Tibial nerve (tissue), 4 donors: ENCODE data around the gene ADCY2. TPM values are rescaled to one million over a fixed set of nuclear protein-coding genes. Genes with fewer than 3 reads are reported as not detected.

Experiments used
- DNase-seq, 2 donors: peaks; one replicate each; pipeline ENCODE4 v3.0.0-alpha.2; 2019; ENCODE audit warnings: low spot score in 2 of 2
- H3K27ac ChIP-seq, 4 donors: fragments of 200-600 bp; sonication (generic) in 3 of 4; one replicate each; pipeline ENCODE4 v1.5.1; 2017 to 2019; ENCODE audit warnings: mild to moderate bottlenecking in 1 of 4
- H3K27me3 ChIP-seq, 2 donors: fragments of 200-600 bp; sonication (generic) in 1 of 2; one replicate each; pipeline versions ENCODE4 v1.5.1 to v1.6.0; 2017 to 2019
- H3K36me3 ChIP-seq, 3 donors: fragments of 200-600 bp; sonication (generic); one replicate each; pipeline ENCODE4 v1.5.1; 2018 to 2019
- H3K4me1 ChIP-seq, 4 donors: fragments of 200-600 bp; sonication (generic) in 3 of 4; one replicate each; pipeline ENCODE4 v1.5.1; 2017 to 2019
- H3K4me3 ChIP-seq, 4 donors: fragments of 200-600 bp; sonication (generic) in 3 of 4; one replicate each; pipeline ENCODE4 v1.5.1; 2017 to 2019; ENCODE audit warnings: mild to moderate bottlenecking in 1 of 4, moderate library complexity in 1 of 4
- H3K9me3 ChIP-seq, 4 donors: fragments of 200-600 bp; sonication (generic) in 3 of 4; one replicate each; pipeline ENCODE4 v1.5.1; 2017 to 2019
- CTCF ChIP-seq, 5 experiments: fragments of 200-600 bp in 3 of 5; fragments of 450-650 bp in 2 of 5; sonication (generic) in 3 of 5; IDR thresholded peaks; one replicate each; pipeline ENCODE4 v1.5.1; 2016 to 2019; ENCODE audit warnings: antibody characterized with exemption in 5 of 5, mild to moderate bottlenecking in 3 of 5, moderate library complexity in 2 of 5
- EP300 ChIP-seq, 2 donors: sonication (generic); formaldehyde crosslinking; IDR thresholded peaks; one replicate each; pipeline ENCODE4 v1.6.1; 2017; ENCODE audit warnings: antibody characterized with exemption in 2 of 2, mild to moderate bottlenecking in 1 of 2
- POLR2A ChIP-seq, 2 donors: fragments of 450-650 bp; IDR thresholded peaks; one replicate each; pipeline ENCODE4 v1.6.1; 2017; ENCODE audit warnings: antibody characterized with exemption in 2 of 2, mild to moderate bottlenecking in 2 of 2, moderate library complexity in 2 of 2
- WGBS, 2 donors: methylation state at CpG; one replicate each; pipeline ENCODE4 v1.1.5; 2018; 5-methylcytosine and 5-hydroxymethylcytosine counted together
- total RNA-seq, 4 donors: library from RNA; depleted of rRNA; stranded (reverse); fragments of >200 nt; gene quantifications; one replicate each; pipeline ENCODE4 v1.1.0, GENCODE V29; 2016

ADCY2 gene
- total RNA-seq = 10 to 100 TPM in 2 of 4 donors, 1 to 10 TPM in 2; 4.2 to 11.8 (median 10.0) TPM

- 1 to 3% methylated on average over 5 to 64 of the region's 121 CpGs for WGBS, 2 donors
- no peak for DNase-seq
- Histone ChIP-seq H3K4me3 (peak within 1 kb of the TSS; percentile 38 to 67 (median 44)), H3K9me3 (no peaks in the 10 kb centered on the region), H3K27me3 (peaks cover 0 to 15% of the 10 kb centered on the region in 2 donors), H3K27ac (peak within 1 kb of the TSS in 2 of 4 donors; percentile 73 to 79), H3K36me3 (no peaks in the 10 kb centered on the region), H3K4me1 (peaks cover 0 to 33% (median 0%) of the 10 kb centered on the region in 4 donors)
- no peak for TF ChIP-seq CTCF (IDR thresholded peaks at IDR 0.05)
- TF ChIP-seq POLR2A (IDR thresholded peaks at IDR 0.05) = no peak
- TF ChIP-seq EP300 (IDR thresholded peaks at IDR 0.05) = no peak
These were observed at the start of gene ADCY2 for GRCh38 chr5:7395947-7396712. Gene ADCY2, plus strand, starts transcription at chr5:7396138. Its CDS starts 159 bp downstream, at chr5:7396297.

- H3K27me3 ChIP-seq = no peaks in the 10 kb centered on the region
- 76 to 79% methylated on average over 6 of the region's 6 CpGs for WGBS, 2 donors
These were observed 48.6 kb upstream of the ADCY2 start for GRCh38 chr5:7347377-7347776.

GRCh38 chr5:7348168-7348854 is 47.6 kb upstream of the ADCY2 start:
- WGBS, 2 donors = 23 to 29% methylated on average over 8 of the region's 8 CpGs
- Histone ChIP-seq H3K27ac (no peak overlapping the region), H3K36me3 (no peaks in the 10 kb centered on the region), H3K4me3 (no peak overlapping the region), H3K4me1 (no peaks in the 10 kb centered on the region), H3K9me3 (peaks cover 0 to 5% (median 0%) of the 10 kb centered on the region in 4 donors), H3K27me3 (no peaks in the 10 kb centered on the region)
- DNase-seq = no peak
- TF ChIP-seq CTCF (IDR thresholded peaks at IDR 0.05) (no peak), EP300 (IDR thresholded peaks at IDR 0.05) (no peak), POLR2A (IDR thresholded peaks at IDR 0.05) (no peak)

More at GRCh38 chr5:7347377-7347776, 48.6 kb upstream of the ADCY2 start:
- Histone ChIP-seq H3K9me3 (peaks cover 0 to 11% (median 0%) of the 10 kb centered on the region in 4 donors), H3K4me1 (no peaks in the 10 kb centered on the region), H3K4me3 (no peak overlapping the region), H3K27ac (no peak overlapping the region), H3K36me3 (no peaks in the 10 kb centered on the region)
- no peak for DNase-seq
- TF ChIP-seq POLR2A (IDR thresholded peaks at IDR 0.05) (no peak), CTCF (IDR thresholded peaks at IDR 0.05) (no peak), EP300 (IDR thresholded peaks at IDR 0.05) (no peak)

GRCh38 chr5:7361593-7361992 is 34.3 kb upstream of the ADCY2 start:
- Histone ChIP-seq H3K27me3 (no peaks in the 10 kb centered on the region), H3K4me1 (no peaks in the 10 kb centered on the region), H3K36me3 (no peaks in the 10 kb centered on the region), H3K9me3 (no peaks in the 10 kb centered on the region), H3K4me3 (no peak overlapping the region), H3K27ac (no peak overlapping the region)
- 74 to 75% methylated on average over 5 of the region's 5 CpGs for WGBS, 2 donors
- no peak for TF ChIP-seq CTCF (IDR thresholded peaks at IDR 0.05)
- no peak for TF ChIP-seq POLR2A (IDR thresholded peaks at IDR 0.05)
- no peak for TF ChIP-seq EP300 (IDR thresholded peaks at IDR 0.05)
- no peak for DNase-seq
